CD4-positive, alpha-beta T cell treated with Interleukin-17A for 4 hours (primary cell): ENCODE results near the gene GRAP.

Source experiments
- DNase-seq: peaks from one replicate; pipeline ENCODE4 v3.0.0-alpha.2; 2020; ENCODE audit warnings: mixed read lengths

The GRAP gene

GRCh38 chr17:19001907-19002590 is 44.7 kb downstream of the GRAP start:
- peak; percentile 42 for DNase-seq

DNA sequence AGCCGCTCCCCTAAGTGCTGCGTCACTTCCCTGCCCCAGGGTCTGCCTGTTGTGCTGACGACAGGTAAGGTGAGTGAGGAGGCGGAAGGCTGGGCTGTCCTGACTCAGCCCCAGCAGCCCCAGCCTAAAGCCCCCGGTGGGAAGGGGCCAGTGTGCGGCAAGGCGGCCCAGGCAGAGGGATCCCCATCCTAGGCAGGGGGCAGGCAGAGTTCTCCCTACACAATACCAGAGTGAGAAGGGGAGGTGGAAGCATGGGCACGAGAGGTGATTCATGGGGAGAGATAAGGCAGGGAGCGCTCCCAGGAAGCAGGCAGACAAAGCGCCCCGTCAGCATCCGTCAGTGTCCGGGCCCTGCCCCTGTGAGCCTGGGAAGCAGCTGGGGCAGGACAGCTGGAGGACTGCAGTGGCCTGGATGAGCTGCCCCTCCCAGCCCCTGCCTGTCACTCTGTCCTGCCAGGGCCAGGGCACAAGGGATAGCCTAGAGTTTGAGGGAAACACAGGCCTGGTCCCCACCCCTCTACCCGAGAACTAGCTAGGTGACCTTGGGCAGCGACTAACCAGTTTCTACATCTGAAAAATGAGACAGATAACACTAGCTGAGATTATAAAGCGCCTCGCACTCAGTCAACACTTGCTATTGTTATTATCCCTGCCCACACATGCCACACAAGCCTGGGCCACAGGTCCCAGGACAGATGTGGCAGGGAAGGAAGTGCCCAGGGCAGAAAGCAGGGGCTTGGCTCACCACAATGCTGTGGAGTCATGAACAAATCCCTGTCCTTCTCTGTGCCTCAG is 46.0 kb downstream of the GRAP start:
- no peak for DNase-seq

GRCh38 chr17:18999911-19000310 is 46.8 kb downstream of the GRAP start:
- DNase-seq, result no peak

DNA sequence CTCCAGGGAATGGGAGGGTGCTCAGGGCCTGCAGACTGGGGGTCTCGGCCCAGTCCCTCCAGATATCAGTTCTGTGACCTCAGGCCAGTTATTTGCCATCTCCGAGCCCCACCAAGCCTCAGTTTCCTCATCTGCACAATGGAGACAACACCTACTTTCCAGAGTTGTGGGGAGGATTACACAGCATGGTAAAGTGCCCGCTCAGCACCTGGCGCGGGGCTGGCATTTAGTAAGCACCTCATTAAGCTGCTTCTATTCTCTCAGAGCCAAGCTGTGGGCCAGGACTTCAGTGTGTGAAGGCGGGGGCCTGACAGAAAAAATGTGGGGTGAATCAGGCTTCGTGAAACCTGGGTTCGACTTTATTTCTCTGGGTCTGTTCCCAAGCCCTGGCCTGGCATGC is 47.4 kb downstream of the GRAP start:
- no peak for DNase-seq

DNA sequence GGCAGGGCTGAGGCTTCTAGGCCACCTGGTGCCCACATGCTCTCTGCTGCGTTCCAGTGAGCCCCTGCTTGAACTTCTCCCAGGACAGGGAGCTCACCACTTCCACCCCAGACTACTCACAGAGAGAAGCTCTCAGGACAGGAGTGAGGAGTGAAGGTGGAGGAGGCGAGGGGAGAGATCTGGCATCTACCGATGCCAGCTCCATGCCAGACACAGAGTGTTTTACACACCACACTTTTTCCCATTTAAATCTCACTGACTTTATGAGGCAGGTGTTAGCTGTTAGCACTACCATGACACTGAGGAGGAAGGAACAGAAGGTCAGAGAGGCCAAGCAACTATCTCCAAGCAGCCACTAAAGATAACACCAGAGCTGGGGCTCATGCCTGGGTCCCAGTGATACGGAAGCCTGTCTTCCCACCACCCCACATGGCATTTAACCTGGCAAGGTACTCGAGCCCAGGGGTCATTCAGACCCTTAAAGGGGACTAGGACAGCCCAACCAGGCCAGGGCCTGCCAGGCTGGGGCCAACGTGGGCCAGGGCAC is 49.0 kb downstream of the GRAP start:
- DNase-seq, result no peak

DNA sequence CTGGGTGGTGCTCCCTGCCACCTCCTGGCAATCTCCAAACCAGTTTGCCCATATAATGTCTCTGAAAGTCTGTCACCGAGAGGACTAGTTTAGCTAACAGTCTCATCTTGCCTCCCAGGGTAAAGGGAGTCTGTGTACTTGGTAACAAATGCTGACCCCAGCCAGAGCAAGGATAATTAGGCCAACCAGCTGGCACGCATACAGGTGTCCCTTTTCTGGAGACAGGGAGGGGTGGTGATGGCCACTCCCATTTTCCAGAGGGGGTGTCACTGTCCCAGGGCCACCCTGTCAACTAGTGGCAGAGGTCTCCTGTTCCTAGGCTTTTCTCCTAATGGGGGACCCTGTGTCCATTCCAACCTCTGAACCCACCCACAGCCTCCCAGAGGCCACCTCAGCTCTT is 50.3 kb downstream of the GRAP start:
- DNase-seq, result no peak

GRCh38 chr17:18995220-18995619 is 51.5 kb downstream of the GRAP start:
- DNase-seq, result no peak

GRCh38 chr17:18994631-18995030 is 52.1 kb downstream of the GRAP start:
- no peak for DNase-seq

DNA sequence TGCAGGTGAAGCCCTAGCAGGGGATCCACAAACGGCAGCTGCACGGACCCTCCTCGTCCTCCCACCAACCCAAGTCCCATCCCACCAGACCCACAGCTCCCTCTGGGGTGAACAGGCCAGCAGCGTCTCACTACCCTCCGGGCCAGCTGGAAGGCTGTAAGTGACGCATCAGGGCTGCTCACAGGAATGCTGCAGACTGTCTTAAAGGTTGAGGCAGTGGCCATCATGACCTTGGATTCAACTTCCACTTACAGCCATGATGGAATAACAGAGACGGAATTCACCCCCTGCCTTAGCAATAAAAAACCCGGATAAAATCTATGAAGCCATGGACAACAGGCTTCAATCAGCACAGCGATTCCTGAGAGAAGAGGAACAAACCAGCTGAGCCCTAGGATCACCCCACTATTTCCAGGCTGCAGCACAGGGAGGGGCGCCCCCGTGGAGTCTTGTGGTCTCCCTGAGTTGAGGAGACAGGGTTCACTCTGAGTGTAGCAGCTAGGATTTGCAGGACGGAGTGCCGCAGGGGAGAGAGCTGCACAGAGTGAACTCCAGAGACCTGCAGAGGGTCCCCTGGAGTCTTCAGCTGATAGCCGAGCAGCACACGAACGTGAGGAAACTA is 52.7 kb downstream of the GRAP start:
- no peak for DNase-seq

DNA sequence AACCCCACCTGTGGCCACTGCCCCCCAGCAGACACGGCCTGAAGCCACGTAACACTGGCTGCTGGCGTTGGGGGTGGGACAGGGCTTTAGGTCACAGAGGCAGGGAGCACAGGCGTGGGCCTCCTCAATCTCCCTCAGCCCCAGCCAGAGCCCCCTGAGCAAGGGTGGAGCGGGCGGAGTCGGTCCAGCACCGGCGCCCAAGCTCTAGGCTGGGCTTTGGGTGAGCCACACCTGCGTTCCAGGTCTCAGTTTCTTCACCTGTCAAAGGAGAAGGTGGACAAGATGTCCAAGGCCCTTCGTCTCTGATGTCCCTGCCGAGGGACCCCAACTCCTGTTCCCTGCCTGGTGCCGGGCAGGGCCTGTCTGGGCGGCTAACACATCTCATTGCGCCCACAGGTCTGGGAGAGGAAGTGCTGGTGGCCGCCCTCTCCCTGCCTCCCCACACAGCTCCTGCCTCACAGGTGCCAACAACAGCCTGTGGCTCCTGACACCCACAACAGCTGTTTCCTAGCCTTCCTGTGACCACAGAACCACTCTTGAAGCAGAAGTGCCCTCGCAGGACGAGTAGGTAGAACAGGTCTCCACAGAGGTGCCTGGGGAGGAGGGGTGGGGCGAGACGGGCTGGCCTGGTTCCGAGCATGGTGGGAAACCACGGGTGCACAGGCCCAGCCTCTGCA is 54.2 kb downstream of the GRAP start:
- DNase-seq, result peak; percentile 32

DNA sequence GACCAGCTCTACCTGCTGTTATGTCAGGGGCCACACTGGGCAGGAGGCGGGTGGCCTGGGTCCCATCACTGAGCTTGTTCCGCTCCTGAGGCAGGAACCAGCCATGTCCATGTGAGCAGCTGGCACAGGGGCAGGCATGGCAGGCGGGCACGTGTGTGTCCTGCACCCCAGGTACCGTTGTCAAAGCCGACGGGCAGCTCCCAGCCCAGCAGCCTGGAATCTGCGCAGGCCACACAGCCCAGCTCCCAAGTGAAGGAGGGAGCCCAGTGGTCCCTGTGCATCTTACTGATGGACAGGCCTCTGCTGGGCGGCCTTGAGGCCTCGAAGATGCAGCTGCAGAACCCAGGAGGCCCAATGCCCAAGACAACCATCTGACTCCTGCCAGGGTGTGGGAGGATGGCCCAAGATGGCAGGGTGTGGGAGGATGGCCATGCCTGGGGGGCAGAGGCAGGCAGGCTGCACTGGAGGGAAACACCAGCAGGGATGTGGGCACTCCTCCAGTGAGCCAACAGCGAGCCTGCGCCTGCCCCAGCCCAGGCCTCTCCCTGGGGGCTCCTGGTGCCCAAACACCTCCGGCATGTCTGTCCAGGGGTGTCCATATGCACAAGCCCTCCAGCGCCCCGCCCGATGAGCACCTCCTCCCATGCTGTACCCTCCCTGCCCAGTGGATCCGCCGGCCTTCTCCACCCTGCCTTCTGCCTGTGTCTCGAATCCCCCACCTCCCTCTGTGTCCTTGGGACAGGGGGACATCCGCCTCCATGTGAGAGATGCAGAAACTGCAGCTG is 55.0 kb downstream of the GRAP start:
- DNase-seq, result no peak

DNA sequence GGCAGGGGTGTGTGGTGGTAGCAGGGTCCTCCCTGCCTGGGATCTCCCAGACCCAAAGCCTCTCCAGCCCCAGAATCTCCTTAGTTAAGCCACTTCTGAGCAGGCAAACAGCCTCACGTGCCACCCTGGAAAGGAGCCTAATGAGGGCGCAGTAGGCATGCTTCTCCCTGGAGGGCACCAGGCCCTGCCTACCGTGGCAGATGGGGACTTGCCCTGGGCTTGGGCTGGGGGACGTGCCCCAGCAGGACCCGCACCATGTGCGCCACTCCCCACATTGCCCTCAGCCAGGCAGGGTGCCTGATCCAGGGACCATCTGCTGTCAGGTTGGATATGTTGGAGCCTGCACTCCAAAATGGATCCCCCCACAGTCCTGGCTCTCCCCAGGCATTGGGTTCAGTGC is 56.4 kb downstream of the GRAP start:
- DNase-seq, result no peak

- DNase-seq, result no peak
Observed at GRCh38 chr17:18988546-18989173, 58.1 kb downstream of the GRAP start.

DNA sequence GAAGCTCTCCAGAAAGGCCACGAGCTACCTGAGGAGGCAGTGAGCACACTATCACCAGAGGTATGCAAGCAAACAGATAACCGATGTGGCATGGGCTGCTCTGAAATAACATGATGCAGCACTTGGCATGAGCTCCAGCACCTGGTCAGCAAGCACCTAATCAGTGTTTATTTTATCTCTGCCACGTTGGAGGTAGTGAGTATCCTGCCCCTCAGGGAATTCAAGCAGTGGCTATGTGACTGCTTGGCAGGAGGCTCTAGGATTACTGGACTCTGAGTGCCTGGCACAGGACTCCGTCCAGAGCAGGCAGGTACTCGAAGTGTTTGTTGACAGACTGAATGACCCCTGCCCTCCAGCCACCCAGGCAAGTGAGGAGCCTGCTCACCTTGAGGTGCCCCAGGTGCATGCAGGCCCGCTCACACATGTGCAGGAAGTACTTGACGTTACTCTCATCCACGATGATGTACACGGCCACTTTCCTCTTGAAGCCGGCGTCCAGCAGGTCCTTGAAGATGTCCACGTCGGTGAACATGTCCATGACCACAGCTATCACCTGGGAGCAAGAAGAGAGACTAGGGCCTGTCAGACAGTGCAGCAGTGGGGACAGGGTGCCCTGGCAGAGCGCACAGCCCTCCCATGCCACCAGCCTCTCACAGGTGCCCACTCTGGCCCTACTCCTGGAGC is 58.8 kb downstream of the GRAP start:
- no peak for DNase-seq

DNA sequence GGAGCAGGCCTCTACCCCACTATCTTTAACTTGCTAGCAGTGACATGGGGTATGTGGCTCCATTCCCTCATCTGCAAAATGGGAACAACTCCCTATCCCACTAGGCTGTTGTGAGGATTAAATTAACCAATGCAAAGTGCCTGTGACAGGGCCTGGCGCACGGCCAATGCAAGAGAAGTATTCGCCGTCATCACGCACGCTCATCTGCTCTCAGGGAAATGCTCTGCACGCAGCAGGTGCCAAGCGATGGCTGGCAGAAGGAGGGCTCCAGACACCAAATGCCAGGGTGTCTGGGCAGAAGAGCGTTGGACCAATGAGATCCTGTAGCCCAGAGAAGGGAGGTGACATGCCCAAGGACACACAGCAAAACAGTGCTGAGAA is 59.5 kb downstream of the GRAP start:
- DNase-seq, result no peak

DNA sequence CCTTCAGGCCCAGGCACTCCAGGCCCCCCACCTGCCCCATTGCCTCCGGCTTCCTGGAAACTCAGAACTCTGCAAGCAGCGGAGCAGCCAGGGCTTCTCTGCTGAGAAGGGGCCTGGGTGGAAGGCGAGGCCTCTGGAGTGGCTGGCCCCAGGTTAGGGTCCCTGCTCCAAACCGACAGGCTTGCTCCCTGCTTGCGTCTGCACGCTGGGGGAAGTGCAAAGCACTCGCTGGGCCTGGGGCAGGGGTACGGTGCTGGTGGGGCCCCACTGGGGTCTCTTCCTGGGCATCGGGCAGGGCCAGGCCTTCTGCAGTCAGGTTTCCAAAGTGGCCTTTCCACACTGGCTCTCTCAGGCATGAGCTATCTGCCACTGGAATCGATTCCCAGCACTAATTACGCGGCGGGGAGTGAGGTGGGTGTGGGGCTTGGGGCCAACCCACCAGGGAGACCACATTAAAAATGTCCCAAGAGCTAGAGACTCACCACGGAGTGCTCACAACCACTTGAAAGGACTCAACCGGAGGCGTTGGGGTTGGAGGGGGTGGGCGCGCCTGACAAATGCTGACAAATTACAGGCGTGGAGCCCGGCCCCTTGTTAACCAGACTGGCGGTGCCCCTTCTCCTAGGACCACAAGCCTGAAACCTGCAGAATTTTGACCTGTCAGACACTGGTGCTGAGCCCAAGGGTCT is 60.1 kb downstream of the GRAP start:
- DNase-seq, result no peak

- no peak for DNase-seq
Observed at GRCh38 chr17:18985475-18985874, 61.3 kb downstream of the GRAP start.

GRCh38 chr17:18984273-18985114 is 62.3 kb downstream of the GRAP start:
- DNase-seq, result no peak

DNA sequence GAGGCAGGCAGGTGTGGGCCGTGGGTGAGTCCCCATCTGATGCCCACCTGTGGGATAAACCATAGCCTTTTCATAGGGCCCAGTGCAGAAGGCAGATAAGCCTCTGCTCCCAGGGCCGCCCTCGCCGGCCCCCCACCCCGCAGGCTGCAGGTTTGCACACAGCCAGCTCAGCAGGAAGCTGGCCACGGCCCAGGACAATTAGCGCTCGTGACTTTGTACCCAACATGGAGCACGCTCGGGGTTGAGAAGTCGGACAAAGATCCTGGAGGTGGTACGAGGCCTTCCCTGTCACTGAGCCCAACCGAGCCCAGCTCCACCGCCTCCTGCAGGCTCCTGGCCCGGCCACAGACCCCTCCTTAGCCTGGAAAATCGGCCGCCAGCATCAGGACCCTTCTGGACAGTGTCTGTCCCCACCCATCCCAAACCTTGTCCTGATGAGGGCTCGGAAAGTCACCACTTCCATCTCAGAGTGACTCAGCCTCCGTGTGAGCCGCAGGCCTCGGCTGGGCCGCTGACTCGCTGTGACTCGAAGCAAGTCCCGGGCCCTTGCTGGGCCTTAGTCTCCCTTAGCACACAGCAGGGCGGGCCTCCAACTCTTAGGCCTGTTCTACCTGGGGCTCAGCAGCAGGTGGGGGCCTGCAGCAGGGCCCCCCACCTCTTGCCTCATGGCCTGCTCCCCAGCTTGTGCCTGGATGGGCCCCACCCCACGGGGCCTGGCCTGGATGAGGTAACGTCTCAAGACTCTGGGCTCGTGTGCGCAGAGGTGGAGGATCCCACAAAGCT is 64.9 kb downstream of the GRAP start:
- no peak for DNase-seq
